Thyroid gland (tissue), 4 donors: ENCODE measurements around the gene IFNLR1. TPM values are rescaled to one million over a fixed set of nuclear protein-coding genes. Genes with fewer than 3 reads are reported as not detected.

Experiments
- DNase-seq, 2 donors: peaks; one replicate each; pipeline ENCODE4 v3.0.0-alpha.2; 2019
- H3K27ac ChIP-seq, 3 donors: fragments of 200-600 bp; sonication (generic); 1 replicate in 2 of 3; 2 replicates in 1 of 3; pipeline ENCODE4 v1.5.1; 2016 to 2019; ENCODE audit warnings: mild to moderate bottlenecking in 1 of 3, moderate library complexity in 1 of 3
- H3K27me3 ChIP-seq: fragments of 200-600 bp; sonication (generic); one replicate; pipeline ENCODE4 v1.5.1; 2019
- H3K36me3 ChIP-seq, 2 donors: fragments of 200-600 bp; sonication (generic); one replicate each; pipeline ENCODE4 v1.5.1; 2016 to 2019
- H3K4me1 ChIP-seq, 2 donors: fragments of 200-600 bp; sonication (generic); one replicate each; pipeline ENCODE4 v1.5.1; 2017 to 2019
- H3K4me3 ChIP-seq, 3 donors: fragments of 200-600 bp; sonication (generic); replicated peaks in 1 of 3; 1 replicate in 2 of 3; 2 replicates in 1 of 3; pipeline ENCODE4 v1.5.1; 2016; ENCODE audit warnings: mild to moderate bottlenecking in 1 of 3
- H3K9me3 ChIP-seq: fragments of 200-600 bp; sonication (generic); one replicate; pipeline ENCODE4 v1.5.1; 2017
- CTCF ChIP-seq, 6 experiments: fragments of 200-600 bp in 3 of 6; fragments of 450-650 bp in 3 of 6; sonication (generic) in 3 of 6; IDR thresholded peaks; one replicate each; pipeline ENCODE4 v1.5.1; 2016 to 2019; ENCODE audit warnings: antibody characterized with exemption in 6 of 6, mild to moderate bottlenecking in 2 of 6, inconsistent platforms in 1 of 6, moderate library complexity in 1 of 6
- POLR2A ChIP-seq, 2 donors: fragments of 450-650 bp; IDR thresholded peaks; one replicate each; pipeline ENCODE4 v1.6.1; 2017; ENCODE audit warnings: antibody characterized with exemption in 2 of 2, mild to moderate bottlenecking in 2 of 2, moderate library complexity in 1 of 2
- WGBS, 2 donors: methylation state at CpG; one replicate each; pipeline ENCODE4 v1.1.5; 2017; 5-methylcytosine and 5-hydroxymethylcytosine counted together
- intact Hi-C: fragments of 100-400 bp; cut with DNase I; formaldehyde crosslinking; loops from one replicate; pipeline ENCODE4 v1.15.1; 2023
- total RNA-seq, 4 donors: library from RNA; depleted of rRNA; stranded (reverse); fragments of >200 nt; gene quantifications; one replicate each; pipeline ENCODE4 v1.2.3, GENCODE V29; 2016

The IFNLR1 gene
- total RNA-seq, 4 donors from 2014 or later: 4.7 to 9.3 (median 6.1) TPM

GRCh38 chr1:24138476-24139221 lies 48.4 kb downstream of the IFNLR1 start:
- 51 to 56% methylated on average over 12 to 13 of the region's 13 CpGs for WGBS, 2 donors
- no peaks in the 10 kb centered on the region for H3K9me3 ChIP-seq
- H3K4me3 ChIP-seq: no peak overlapping the region
- DNase-seq: no peak
- peaks cover 6 to 22% of the 10 kb centered on the region in 2 donors for H3K4me1 ChIP-seq
- no peaks in the 10 kb centered on the region for H3K36me3 ChIP-seq
- no peak overlapping the region for H3K27ac ChIP-seq
- H3K27me3 ChIP-seq: no peaks in the 10 kb centered on the region
- TF ChIP-seq CTCF (IDR thresholded peaks at IDR 0.05): no peak
- TF ChIP-seq POLR2A (IDR thresholded peaks at IDR 0.05): no peak
- intact Hi-C loops: no loop called here

GRCh38 chr1:24136956-24137539 lies 50.0 kb downstream of the IFNLR1 start:
- peaks cover 6 to 10% of the 10 kb centered on the region in 2 donors for H3K4me1 ChIP-seq
- H3K9me3 ChIP-seq: no peaks in the 10 kb centered on the region
- intact Hi-C loops: no loop called here
- no peak overlapping the region for H3K4me3 ChIP-seq
- no peak overlapping the region for H3K27ac ChIP-seq
- DNase-seq: no peak
- no peaks in the 10 kb centered on the region for H3K36me3 ChIP-seq
- WGBS, 2 donors: 88 to 91% methylated on average over 14 to 15 of the region's 15 CpGs
- TF ChIP-seq POLR2A (IDR thresholded peaks at IDR 0.05): no peak
- TF ChIP-seq CTCF (IDR thresholded peaks at IDR 0.05): no peak
- no peaks in the 10 kb centered on the region for H3K27me3 ChIP-seq

DNA sequence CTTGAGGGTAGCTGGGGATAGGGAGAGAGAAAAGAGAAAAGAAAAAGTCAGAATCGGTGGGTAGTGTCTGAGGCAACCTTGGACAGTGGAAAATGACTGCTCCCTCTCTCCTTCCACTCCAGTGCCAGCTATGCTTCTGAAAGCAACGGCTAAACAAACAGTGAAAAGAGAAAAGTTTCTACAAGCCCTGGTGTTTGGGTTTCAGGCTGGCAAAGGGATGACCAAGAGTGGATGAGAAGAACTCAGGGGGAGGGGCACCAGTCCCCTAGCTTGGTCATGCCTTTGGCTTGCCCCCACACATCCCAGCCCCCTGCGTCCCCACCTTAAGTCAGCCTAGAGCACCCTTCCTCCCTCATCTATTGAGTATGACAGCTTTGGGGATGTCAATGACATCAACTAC lies 52.7 kb downstream of the IFNLR1 start:
- TF ChIP-seq CTCF (IDR thresholded peaks at IDR 0.05): no peak
- TF ChIP-seq POLR2A (IDR thresholded peaks at IDR 0.05): peak in 1 of 2 donors; percentile 21
- Histone ChIP-seq H3K9me3 (no peaks in the 10 kb centered on the region), H3K27me3 (no peaks in the 10 kb centered on the region), H3K4me3 (no peak overlapping the region), H3K27ac (peak overlapping the region; percentile 53 to 72 (median 60)), H3K4me1 (peaks cover 6 to 11% of the 10 kb centered on the region in 2 donors), H3K36me3 (no peaks in the 10 kb centered on the region)
- 37 to 40% methylated on average over 3 of the region's 3 CpGs for WGBS, 2 donors
- intact Hi-C loops: no loop called here
- peak; percentile 57 to 63 for DNase-seq

GRCh38 chr1:24133819-24134218 lies 53.3 kb downstream of the IFNLR1 start:
- H3K27me3 ChIP-seq: no peaks in the 10 kb centered on the region
- H3K36me3 ChIP-seq: no peaks in the 10 kb centered on the region
- H3K27ac ChIP-seq: peak overlapping the region; percentile 53 to 72 (median 60)
- no peak for TF ChIP-seq POLR2A (IDR thresholded peaks at IDR 0.05)
- TF ChIP-seq CTCF (IDR thresholded peaks at IDR 0.05): no peak
- 89 to 96% methylated on average over 1 of the region's 1 CpG for WGBS, 2 donors
- H3K9me3 ChIP-seq: no peaks in the 10 kb centered on the region
- H3K4me3 ChIP-seq: no peak overlapping the region
- intact Hi-C loops: no loop called here
- DNase-seq: no peak
- H3K4me1 ChIP-seq: peaks cover 6 to 16% of the 10 kb centered on the region in 2 donors

GRCh38 chr1:24130385-24130784 lies 56.7 kb downstream of the IFNLR1 start:
- WGBS, 2 donors: 76 to 79% methylated on average over 3 of the region's 3 CpGs
- H3K4me3 ChIP-seq: no peak overlapping the region
- H3K27me3 ChIP-seq: no peaks in the 10 kb centered on the region
- intact Hi-C loops: no loop called here
- no peaks in the 10 kb centered on the region for H3K9me3 ChIP-seq
- no peak for DNase-seq
- H3K27ac ChIP-seq: no peak overlapping the region
- no peaks in the 10 kb centered on the region for H3K36me3 ChIP-seq
- peaks cover 6 to 17% of the 10 kb centered on the region in 2 donors for H3K4me1 ChIP-seq
- TF ChIP-seq POLR2A (IDR thresholded peaks at IDR 0.05): no peak
- no peak for TF ChIP-seq CTCF (IDR thresholded peaks at IDR 0.05)
